HG02642 (cell line): Measurements from ENCODE around the gene SMYD2.

Experiments used
- ATAC-seq: cut with Tn5 transposase; IDR thresholded peaks from one replicate; pipeline ENCODE4 v1.9.1; 2021; ENCODE audit warnings: mild to moderate bottlenecking; ENCODE audit not compliant: unreplicated experiment, poor library complexity

SMYD2 gene

GRCh38 chr1:214327514-214327913, 46.6 kb downstream of the SMYD2 start:
- no peak for ATAC-seq

GRCh38 chr1:214328770-214329469, 48.0 kb downstream of the SMYD2 start:
- peak; percentile 92 for ATAC-seq

- ATAC-seq = no peak
Measured at GRCh38 chr1:214329470-214330220, 48.7 kb downstream of the SMYD2 start.

GRCh38 chr1:214330222-214330621, 49.3 kb downstream of the SMYD2 start:
- ATAC-seq = no peak

GRCh38 chr1:214330715-214331114, 49.8 kb downstream of the SMYD2 start:
- no peak for ATAC-seq

GRCh38 chr1:214331180-214331579, 50.2 kb downstream of the SMYD2 start:
- no peak for ATAC-seq

- peak; percentile 42 for ATAC-seq
Measured at GRCh38 chr1:214331827-214332423, 51.0 kb downstream of the SMYD2 start.

- ATAC-seq = peak; percentile 38
Measured at GRCh38 chr1:214332946-214333798, 52.2 kb downstream of the SMYD2 start.

GRCh38 chr1:214335567-214335966, 54.6 kb downstream of the SMYD2 start:
- ATAC-seq = no peak

- ATAC-seq = no peak
Measured at GRCh38 chr1:214337015-214337414, 56.1 kb downstream of the SMYD2 start.

- ATAC-seq = no peak
Measured at GRCh38 chr1:214337511-214337910, 56.6 kb downstream of the SMYD2 start.

- ATAC-seq = no peak
Measured at GRCh38 chr1:214338212-214338611, 57.3 kb downstream of the SMYD2 start.

- ATAC-seq = no peak
Measured at GRCh38 chr1:214341459-214341858, 60.5 kb downstream of the SMYD2 start.

- no peak for ATAC-seq
Measured at GRCh38 chr1:214341932-214342331, 61.0 kb downstream of the SMYD2 start.

GRCh38 chr1:214342525-214342924, 61.6 kb downstream of the SMYD2 start:
- ATAC-seq = no peak

GRCh38 chr1:214344897-214345296, 63.9 kb downstream of the SMYD2 start:
- ATAC-seq = no peak

GRCh38 chr1:214349008-214349407, 68.0 kb downstream of the SMYD2 start:
- ATAC-seq = no peak

- ATAC-seq = no peak
Measured at GRCh38 chr1:214349781-214350180, 68.8 kb downstream of the SMYD2 start.

- ATAC-seq = no peak
Measured at GRCh38 chr1:214351551-214352277, 70.8 kb downstream of the SMYD2 start.

- ATAC-seq = no peak
Measured at GRCh38 chr1:214352838-214353237, 71.9 kb downstream of the SMYD2 start.
